ENCODE data around the gene LY9.

- TF ChIP-seq EZH2phosphoT487 (IDR thresholded peaks at IDR 0.05; ENCODE audit: borderline replicate concordance, low read length): no peak
- no peak for TF ChIP-seq EZH2 (IDR thresholded peaks at IDR 0.05; ENCODE audit: low read length, unreplicated experiment)
- TF ChIP-seq CTCF (conservative IDR thresholded peaks at IDR 0.05; ENCODE audit: low read depth, low read length): no peak
These were observed 65.0 kb downstream of the LY9 start for GRCh38 chr1:160860840-160861505.
